ENCODE results near the gene PSMD2.

DNA sequence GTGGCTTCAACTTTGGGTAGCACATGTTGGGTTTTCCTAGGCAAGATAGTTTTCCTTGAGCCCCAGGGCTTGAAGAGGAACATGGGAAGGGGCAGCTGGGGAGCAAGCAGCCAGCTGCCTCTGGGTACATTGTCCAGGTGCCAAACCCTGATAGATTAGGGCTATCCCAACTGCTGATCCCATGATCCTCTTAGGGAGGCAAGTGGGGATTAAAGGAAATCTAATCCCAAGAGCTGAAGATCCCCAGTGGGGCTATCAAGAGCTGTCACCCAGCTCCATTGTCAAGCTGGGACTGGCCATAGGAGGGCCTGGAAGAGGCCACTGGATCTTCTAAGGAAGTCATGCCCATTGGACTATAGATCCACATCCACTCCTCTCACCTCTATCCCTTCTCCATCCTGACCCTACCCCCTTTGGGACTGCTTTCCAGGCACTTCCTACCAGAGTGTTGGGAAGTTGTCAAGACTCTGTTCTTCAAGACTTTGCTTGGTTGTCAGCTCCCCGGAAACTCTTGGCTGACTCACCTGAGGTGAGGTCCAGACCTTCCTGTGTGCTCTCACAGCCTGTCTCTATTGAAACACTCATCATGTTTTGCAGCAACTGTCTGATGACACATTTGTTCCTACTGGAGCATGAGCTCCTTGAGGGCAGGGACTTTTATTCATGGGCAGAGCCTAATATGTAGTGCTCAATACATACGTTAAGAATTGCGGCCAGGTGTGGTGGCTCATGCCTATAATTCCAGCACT, 43.6 kb upstream of the PSMD2 start:
- TF ChIP-seq POLR2A (IDR thresholded peaks at IDR 0.05; ENCODE audit: low read length) (no peak), GATA1 (IDR thresholded peaks at IDR 0.05; ENCODE audit: low read depth, low read length) (no peak)
